ENCODE measurements around the gene PLXNB3.

PLXNB3 gene

GRCh38 chrX:153762626-153763173 lies 1.3 kb upstream of the PLXNB3 start:
- DNase-seq = no peak

- DNase-seq = no peak
Observed at GRCh38 chrX:153763298-153763932, 634 bp upstream of the PLXNB3 start.

- no peak for DNase-seq
Observed at GRCh38 chrX:153764786-153765137, 713 bp downstream of the PLXNB3 start.

- DNase-seq = peak; percentile 33
Observed at GRCh38 chrX:153765138-153766079, 1.4 kb downstream of the PLXNB3 start.

- peak; percentile 45 for DNase-seq
Observed at GRCh38 chrX:153766098-153766817, 2.2 kb downstream of the PLXNB3 start.

GRCh38 chrX:153766871-153767673 lies 3.0 kb downstream of the PLXNB3 start:
- DNase-seq = peak; percentile 20

GRCh38 chrX:153767674-153768055 lies 3.6 kb downstream of the PLXNB3 start:
- DNase-seq = peak; percentile 12

- no peak for DNase-seq
Observed at GRCh38 chrX:153768311-153769157, 4.5 kb downstream of the PLXNB3 start.

GRCh38 chrX:153769158-153769864 lies 5.3 kb downstream of the PLXNB3 start:
- no peak for DNase-seq

GRCh38 chrX:153769865-153770600 lies 6.0 kb downstream of the PLXNB3 start:
- DNase-seq = peak; percentile 16

GRCh38 chrX:153770601-153771414 lies 6.8 kb downstream of the PLXNB3 start:
- peak; percentile 13 for DNase-seq

GRCh38 chrX:153771415-153772315 lies 7.6 kb downstream of the PLXNB3 start:
- peak; percentile 11 for DNase-seq

GRCh38 chrX:153772316-153773217 lies 8.5 kb downstream of the PLXNB3 start:
- peak; percentile 15 for DNase-seq

- no peak for DNase-seq
Observed at GRCh38 chrX:153773218-153773611, 9.2 kb downstream of the PLXNB3 start.

- DNase-seq = peak; percentile 12
Observed at GRCh38 chrX:153773741-153774575, 9.9 kb downstream of the PLXNB3 start.

Measured in femur (tissue), 1 donor.